ENCODE results near the gene RACGAP1. TPM values are rescaled to one million over a fixed set of nuclear protein-coding genes. Genes with fewer than 3 reads are reported as not detected.
A peak's percentile ranks its signal among the peaks of the same experiment; 100 is the strongest.

Gene RACGAP1
- total RNA-seq, 1 donor from 2014 or later: 15.0 TPM

- no peak for DNase-seq (ENCODE audit: low spot score)
- intact Hi-C loops (cut with DNase I): loop anchor here (5.0 to 10.0 kb wide), 2 partner anchors 86 to 193 kb away; partner anchors contain the start of gene AQP6
- no peak for ATAC-seq
Observed at GRCh38 chr12:50057896-50058670, 32.8 kb upstream of the RACGAP1 start.

GRCh38 chr12:50057000-50057841, 31.9 kb upstream of the RACGAP1 start, which contains the start of gene ASIC1:
Gene ASIC1 (plus strand): TSS chr12:50057596. CDS start chr12:50058767, 1,171 bp downstream.
- intact Hi-C loops (cut with DNase I): loop anchor here (5.0 to 10.0 kb wide), 2 partner anchors 85 to 192 kb away; partner anchors contain the start of gene AQP6
- ATAC-seq (peak; percentile 79), DNase-seq (ENCODE audit: low spot score) (peak; percentile 87)

DNA sequence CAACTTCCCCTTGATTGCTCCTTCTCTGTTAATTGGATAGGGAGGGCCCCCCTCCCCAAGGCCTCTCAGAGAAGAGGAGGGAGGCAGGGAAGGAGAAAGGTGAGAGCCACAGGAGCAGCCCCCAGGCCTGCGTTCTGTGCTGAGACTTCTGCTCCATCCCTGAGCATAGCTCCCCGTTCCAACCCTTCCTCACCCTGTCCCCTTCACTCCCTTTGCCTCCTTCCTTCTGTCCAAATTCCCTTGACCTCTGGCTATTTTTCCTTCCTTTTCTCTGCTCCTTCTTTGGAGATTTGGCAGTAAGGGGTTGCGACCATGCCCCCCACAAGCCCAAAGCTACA, 31.3 kb upstream of the RACGAP1 start:
- intact Hi-C loops (cut with DNase I): loop anchor here (5.0 to 10.0 kb wide), 2 partner anchors 84 to 192 kb away; partner anchors contain the start of gene AQP6
- no peak for ATAC-seq
- DNase-seq (ENCODE audit: low spot score): no peak

- intact Hi-C loops (cut with DNase I): loop anchor here (5.0 to 10.0 kb wide), 2 partner anchors 84 to 191 kb away; partner anchors contain the start of gene AQP6
- ATAC-seq (peak; percentile 72), DNase-seq (ENCODE audit: low spot score) (no peak)
Observed at GRCh38 chr12:50055831-50056638, 30.7 kb upstream of the RACGAP1 start.

GRCh38 chr12:50053583-50053982, 28.3 kb upstream of the RACGAP1 start:
- DNase-seq (ENCODE audit: low spot score) (no peak), ATAC-seq (no peak)
- intact Hi-C loops (cut with DNase I): loop anchor here (10.0 kb wide), 1 partner anchor 189 kb away; no protein-coding TSS in a partner anchor

GRCh38 chr12:50052964-50053363, 27.7 kb upstream of the RACGAP1 start:
- ATAC-seq (no peak), DNase-seq (ENCODE audit: low spot score) (no peak)
- intact Hi-C loops (cut with DNase I): loop anchor here (10.0 kb wide), 1 partner anchor 188 kb away; no protein-coding TSS in a partner anchor

DNA sequence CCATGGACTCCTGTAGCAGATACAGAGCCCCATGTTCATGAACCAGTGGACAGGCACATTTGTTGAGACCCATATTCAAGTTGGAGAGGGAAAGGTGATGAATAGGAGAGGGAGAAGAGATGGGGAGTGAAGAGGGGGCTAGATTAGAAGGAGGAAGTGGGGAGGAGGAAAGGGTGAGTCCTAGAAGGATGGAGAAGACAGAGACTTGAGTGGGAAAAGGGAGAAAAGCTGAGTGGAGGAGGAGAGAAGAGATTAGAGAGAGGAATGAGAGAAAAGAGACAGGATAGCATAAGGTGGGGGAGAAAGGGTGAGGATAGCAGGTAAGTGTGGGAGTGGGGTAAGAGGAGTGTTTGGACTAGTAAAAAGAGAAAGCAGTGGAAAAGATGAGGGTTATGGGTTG, 27.2 kb upstream of the RACGAP1 start:
- ATAC-seq (no peak), DNase-seq (ENCODE audit: low spot score) (no peak)
- intact Hi-C loops (cut with DNase I): loop anchor here (10.0 kb wide), 1 partner anchor 188 kb away; no protein-coding TSS in a partner anchor

GRCh38 chr12:50051101-50051806, 26.0 kb upstream of the RACGAP1 start:
- DNase-seq (ENCODE audit: low spot score): no peak
- peak; percentile 7 for ATAC-seq
- intact Hi-C loops (cut with DNase I): loop anchor here (10.0 kb wide), 1 partner anchor 186 kb away; no protein-coding TSS in a partner anchor

DNA sequence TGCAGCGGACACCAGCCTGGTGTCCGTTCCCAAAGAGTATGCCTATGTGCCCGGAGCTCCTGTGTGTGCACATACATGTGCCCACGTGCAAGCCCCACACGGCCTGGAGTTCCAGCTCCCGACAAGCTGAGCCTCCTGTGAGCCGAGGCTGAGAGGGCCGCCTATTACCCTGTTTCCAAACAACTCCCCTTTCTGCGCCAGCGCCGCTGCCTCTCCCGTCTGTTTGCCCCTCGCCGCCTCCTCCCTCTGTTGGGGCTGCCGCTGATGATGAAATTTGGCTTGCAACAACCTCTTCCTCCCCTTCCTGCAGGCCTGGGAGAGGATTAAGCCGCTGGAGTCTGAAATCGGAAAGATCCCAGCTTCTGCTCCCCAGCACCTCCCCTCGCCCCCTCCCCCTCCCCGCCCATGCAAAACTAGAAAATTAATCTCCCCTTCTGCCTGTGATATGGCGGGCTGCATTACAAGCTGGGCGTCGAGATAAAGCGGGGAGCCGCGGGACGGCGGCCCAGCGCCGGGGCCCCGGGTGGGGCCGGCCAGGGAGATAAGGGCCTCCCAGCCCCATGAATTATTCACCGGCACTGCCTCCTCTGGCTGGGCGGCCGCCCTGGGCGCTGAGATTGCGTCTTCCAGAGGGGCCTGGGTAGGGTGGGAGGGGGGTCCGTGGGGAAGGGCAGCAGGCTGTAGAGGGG, 25.3 kb upstream of the RACGAP1 start:
- DNase-seq (ENCODE audit: low spot score): no peak
- intact Hi-C loops (cut with DNase I): loop anchor here (10.0 kb wide), 1 partner anchor 186 kb away; no protein-coding TSS in a partner anchor
- peak; percentile 88 for ATAC-seq

DNA sequence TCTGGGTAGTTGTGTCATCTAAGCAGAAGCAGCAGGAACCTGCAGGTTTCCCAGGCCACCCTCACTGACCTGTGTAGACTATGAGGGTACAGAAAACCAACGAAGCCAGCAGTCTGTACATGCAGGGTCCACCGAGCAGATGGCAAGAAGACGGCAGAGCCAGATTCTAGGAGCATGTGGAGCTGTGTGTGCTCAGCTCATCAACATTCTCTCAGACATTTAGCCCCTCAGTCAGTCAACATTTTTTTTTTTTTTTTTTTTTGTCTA, 24.8 kb upstream of the RACGAP1 start:
- DNase-seq (ENCODE audit: low spot score) (no peak), ATAC-seq (no peak)
- intact Hi-C loops (cut with DNase I): loop anchor here (10.0 kb wide), 1 partner anchor 185 kb away; no protein-coding TSS in a partner anchor

- no peak for DNase-seq (ENCODE audit: low spot score)
- intact Hi-C loops (cut with DNase I): loop anchor here (10.0 kb wide), 1 partner anchor 185 kb away; no protein-coding TSS in a partner anchor
- ATAC-seq: no peak
Observed at GRCh38 chr12:50049254-50050118, 24.2 kb upstream of the RACGAP1 start.

- intact Hi-C loops (cut with DNase I): no loop called here
- DNase-seq (ENCODE audit: low spot score) (no peak), ATAC-seq (no peak)
Observed at GRCh38 chr12:50047693-50048250, 22.5 kb upstream of the RACGAP1 start.

GRCh38 chr12:50043854-50044253, 18.6 kb upstream of the RACGAP1 start:
- peak; percentile 8 for DNase-seq (ENCODE audit: low spot score)
- ATAC-seq: no peak
- intact Hi-C loops (cut with DNase I): no loop called here

GRCh38 chr12:50043308-50043707, 18.0 kb upstream of the RACGAP1 start:
- intact Hi-C loops (cut with DNase I): no loop called here
- ATAC-seq (no peak), DNase-seq (ENCODE audit: low spot score) (no peak)

GRCh38 chr12:50042693-50043092, 17.4 kb upstream of the RACGAP1 start:
- ATAC-seq: no peak
- intact Hi-C loops (cut with DNase I): no loop called here
- peak; percentile 22 for DNase-seq (ENCODE audit: low spot score)

DNA sequence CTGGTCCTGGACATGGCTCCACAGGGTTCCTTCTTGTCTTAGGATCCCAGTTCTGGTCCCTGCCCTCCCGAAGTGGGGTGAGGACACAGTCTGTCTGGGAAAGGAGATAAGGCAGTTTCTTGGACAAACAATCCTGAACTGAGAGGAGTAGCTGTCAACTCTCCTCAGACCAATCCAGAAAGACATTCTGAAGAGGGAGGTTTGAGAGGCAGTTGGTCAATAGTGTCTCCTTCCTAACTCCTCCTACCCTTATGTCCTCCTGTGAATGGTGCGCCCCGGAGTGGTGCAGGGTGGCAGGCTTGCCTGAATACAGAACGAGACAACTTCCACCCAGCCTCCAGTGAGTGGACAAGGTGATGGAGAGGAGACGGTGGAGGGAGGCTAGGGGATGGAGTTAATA, 16.7 kb upstream of the RACGAP1 start:
- DNase-seq (ENCODE audit: low spot score): peak; percentile 37
- no peak for ATAC-seq

More for the DNA sequence above, 16.7 kb upstream of the RACGAP1 start:
- intact Hi-C loops (cut with DNase I): no loop called here

Measured in sciatic nerve (tissue), 2 donors.